ENCODE results near the gene AK8.

- no peak for TF ChIP-seq MTA1 (IDR thresholded peaks at IDR 0.05; ENCODE audit: borderline replicate concordance)
- no peak for TF ChIP-seq MYNN (IDR thresholded peaks at IDR 0.05)
- TF ChIP-seq MYNN (CRISPR knock-in tag; IDR thresholded peaks at IDR 0.05), result no peak
- TF ChIP-seq POLR2AphosphoS5 (IDR thresholded peaks at IDR 0.05; ENCODE audit: control insufficient read depth, insufficient read depth, low read depth, low read length), result no peak
- no peak for TF ChIP-seq ZKSCAN1 (IDR thresholded peaks at IDR 0.05; ENCODE audit: low read depth, low read length)
- no peak for TF ChIP-seq CTCF (IDR thresholded peaks at IDR 0.05 in 2 of 3, conservative IDR thresholded peaks at IDR 0.05 in 1 of 3; ENCODE audit: insufficient read depth in 2 of 3, low read depth in 1 of 3, low read length in 3 of 3)
Measured at GRCh38 chr9:132760057-132760456, 118.0 kb downstream of the AK8 start.

Data from K562 (cell line).